Measurements from ENCODE around the gene GNPTG.

GRCh38 chr16:1403036-1403435 lies 51.3 kb downstream of the GNPTG start:
- TF ChIP-seq CTCF (CRISPR knock-in tag; IDR thresholded peaks at IDR 0.05) = no peak
- TF ChIP-seq TCF7 (IDR thresholded peaks at IDR 0.05; ENCODE audit: low read depth) = no peak
- no peak for TF ChIP-seq ZNF709 (CRISPR knock-in tag; IDR thresholded peaks at IDR 0.05)
